HG03558 (cell line): ENCODE data around the gene POLR2B.

ENCODE experiments used
- ATAC-seq: cut with Tn5 transposase; IDR thresholded peaks from one replicate; pipeline ENCODE4 v1.9.1; 2021; ENCODE audit warnings: moderate number of reproducible peaks; ENCODE audit not compliant: unreplicated experiment; ENCODE audit errors: extremely low read depth

Gene POLR2B

DNA sequence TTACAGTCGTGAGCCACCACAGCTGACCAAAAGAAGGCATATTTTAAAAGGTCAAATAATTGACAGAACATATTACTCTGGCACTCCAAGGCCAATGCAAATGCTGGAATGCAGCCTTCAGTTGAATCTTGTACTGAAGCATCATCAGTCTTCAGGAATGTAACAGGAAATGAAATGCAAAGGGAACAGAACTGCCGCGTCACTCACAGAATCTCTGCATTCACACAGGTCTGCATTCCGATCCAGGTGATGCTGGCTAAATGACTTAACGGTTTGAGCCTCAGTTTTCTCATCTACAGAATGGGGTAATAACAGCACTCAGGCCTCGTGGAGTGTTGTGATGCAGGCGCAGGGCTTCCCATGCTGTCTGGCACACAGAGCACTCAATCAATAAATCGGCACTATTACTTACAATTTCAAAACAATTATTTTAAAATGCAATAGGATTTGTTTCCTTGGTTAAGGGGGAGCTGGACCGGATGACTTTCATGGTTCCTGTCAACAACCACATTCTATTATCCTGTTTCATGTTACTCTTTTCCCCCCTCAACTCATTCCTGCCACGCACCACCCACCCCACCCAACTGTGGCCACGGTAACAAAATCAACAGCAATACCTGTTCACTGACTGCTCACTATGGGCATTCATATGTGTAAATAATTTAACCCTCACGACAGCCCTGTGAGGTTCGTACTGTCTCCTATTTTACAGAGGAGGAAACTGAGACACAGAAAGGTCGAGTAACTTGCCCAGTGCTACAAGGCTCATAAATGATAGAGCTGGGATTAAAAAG is 99.1 kb downstream of the POLR2B start:
- no peak for ATAC-seq

DNA sequence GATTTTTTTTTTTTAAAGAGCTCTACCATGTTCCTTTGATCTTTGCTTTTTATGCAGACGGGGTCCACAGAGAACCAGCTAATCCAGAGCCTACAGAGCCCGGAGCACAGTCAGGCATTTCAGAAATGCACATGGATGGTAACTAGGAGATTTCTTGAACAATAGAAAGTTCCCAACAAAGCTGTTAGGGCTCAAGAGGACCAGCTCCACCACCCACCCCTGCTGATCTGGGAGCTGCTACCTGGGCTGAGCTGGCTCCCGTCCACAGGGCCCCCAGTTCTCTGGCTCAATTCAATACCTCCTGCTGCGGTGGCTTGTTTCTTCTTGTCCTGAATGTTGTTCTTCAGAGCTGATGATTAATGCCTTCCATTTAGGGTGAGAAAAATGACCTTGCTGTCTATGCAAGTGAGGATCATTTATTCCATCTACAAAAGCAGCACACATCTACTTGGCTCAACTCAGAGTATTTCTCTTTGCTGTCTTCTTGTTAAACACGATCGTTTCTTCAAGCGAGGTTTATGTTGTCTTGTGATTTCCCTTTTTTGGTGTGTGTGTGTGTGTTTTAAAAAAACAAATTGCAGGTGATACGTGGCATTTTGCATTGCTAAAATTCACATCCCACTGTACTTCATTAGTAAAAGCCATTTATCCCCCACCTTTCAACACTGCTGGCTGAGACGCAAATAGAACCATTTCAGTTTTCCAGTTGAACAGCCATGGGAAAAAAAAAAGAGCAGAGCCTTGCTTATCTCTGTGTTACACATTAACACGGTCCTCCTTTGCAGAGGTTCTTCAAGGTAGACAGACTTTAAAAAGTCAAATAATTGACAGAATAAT is 100.2 kb downstream of the POLR2B start:
- ATAC-seq: no peak
